ENCODE results near the gene MSI1.

Gene MSI1

DNA sequence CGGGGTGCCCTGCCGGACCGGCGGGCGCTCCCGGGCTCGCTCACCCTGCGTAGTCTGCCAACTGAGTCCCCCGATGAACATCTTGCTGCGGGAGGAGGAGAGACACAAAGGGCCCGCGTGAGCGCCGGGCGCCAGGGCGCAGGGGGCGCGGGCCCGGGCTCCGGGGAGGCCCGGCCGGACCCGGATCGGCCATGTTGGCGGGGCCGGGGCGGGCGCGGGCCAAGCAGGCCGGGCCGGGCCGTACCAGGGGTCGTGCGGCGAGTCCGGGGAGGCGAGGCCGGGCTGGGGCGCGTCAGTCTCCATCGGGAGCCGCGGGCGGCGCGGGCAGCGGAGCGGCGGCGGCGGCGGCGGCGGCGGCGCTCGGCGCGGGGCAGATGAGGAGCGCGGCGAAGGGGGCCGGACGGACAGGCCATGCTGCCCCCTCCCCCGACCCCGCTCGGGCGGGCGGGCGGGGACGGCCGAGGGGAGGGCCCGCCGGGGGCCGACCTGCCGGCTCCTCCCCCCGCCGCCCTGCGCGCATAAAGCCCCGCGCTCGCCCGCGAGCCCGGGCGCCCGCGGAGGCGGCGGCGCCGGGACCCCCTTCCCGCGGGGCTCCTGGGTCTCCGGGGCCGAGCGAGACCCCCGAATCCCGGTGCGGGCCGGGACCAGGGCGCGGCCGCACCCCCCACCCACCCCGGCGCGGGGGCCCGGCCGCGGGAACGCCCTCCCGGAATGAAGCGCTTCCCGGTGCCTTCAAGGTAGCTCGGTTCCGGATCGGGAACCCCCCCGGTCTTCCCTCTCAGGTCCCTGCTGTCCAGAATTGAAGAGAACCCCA is at the start of gene MSI1:
Gene MSI1 (minus strand): TSS at position 376 of the 814 bp plus-strand sequence. CDS start 73 bp downstream, at position 303.
- DNase-seq = no peak

DNA sequence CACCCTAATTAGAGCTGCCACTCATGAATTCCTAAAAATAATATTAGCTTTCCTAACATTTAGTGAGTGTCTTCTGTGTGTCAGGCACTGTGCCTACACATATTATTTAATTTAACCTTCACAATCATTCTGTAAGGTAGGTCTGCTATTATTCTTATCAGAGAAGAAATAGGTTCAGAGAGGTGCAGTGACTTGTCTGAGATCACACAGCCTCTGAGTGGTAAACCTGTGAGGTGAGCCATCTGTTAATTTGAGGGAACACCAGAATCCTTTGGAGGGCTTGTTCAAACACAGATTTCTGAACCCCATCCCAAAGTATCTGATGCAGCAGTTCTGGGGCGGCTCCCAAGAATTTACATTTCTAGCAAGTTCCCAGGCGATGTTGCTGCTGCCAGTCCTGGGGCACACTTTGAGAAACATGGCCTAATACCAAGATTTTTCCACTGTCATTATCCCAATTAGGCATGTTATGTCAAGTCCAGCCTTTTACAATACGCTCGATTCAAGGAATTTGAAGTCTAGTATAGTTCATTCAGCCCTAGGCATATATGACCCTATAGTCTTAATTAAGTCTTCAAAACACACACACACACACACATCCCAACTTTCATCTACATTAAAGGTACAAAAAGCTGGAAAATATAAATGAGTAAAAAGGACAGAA is 49.1 kb upstream of the MSI1 start:
- no peak for DNase-seq

DNA sequence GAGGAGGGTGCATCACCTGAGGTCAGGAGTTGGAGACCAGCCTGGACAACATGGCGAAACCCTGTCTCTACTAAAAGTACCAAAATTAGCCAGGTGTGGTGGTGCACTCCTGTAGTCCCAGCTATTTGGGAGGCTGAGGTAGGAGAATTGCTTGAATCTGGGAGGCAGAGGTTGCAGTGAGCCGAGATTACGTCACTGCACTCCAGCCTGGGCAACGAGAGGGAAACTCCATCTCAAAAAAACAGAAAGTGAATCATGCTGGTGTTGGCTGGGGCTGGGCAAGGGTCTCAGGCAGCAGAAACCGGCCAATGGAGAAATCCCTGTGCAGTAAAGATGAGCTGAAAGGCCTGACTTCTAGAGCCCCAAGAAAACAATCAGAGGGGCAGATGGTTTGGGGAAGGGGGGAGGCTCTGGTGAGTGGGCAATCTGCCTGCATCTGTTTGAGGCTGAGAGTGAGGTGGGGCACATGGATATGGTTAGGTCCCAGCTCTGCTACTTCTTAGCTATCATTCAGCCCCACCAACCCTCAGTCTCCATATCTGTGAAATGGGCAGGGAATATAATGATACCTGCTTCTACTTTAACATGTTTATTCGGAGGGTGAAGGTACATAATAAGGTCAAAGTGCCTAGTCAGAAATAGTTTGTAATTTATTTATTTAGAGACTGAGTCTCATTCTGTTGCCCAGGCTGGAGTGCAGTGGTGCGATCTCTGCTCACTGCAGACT is 47.7 kb upstream of the MSI1 start:
- DNase-seq = no peak

DNA sequence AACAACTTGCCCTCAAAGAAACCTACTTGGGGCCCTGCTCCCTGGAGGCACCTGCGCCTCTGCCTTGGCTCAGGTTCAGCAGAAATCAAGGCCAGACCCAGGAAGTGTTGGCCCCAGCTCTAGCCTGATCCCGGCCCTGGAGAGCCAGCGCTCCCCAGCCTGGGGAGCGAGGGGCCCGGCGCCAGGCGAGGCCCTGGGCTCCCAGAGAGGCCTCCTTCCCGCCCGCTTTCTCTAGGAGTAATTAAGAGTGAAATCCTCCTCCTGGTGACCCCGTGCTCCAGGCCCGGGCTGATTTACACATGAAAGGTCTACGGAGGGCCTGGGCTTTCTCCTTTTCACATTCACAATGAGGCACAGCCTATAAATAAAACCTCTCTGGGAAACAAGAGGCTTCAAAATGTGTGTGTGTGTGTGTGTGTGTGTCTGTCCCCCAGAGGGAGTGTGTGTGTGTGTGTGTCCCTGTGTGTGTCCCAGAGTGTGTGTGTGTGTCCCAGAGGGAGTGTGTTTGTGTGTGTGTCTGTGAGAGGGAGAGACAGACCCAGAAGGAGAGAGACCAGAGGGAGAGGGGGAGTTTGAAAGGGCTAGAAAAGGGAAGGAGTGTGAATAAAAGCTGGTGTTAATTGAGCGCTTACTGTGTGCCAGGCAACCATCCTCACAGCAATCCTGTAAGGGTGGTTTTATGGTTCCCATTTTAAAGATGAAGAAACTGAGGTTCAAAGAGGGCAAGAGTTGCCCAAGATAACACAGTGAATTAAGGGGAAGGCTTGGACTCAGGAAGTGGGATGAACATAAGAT is 45.1 kb upstream of the MSI1 start:
- no peak for DNase-seq

DNA sequence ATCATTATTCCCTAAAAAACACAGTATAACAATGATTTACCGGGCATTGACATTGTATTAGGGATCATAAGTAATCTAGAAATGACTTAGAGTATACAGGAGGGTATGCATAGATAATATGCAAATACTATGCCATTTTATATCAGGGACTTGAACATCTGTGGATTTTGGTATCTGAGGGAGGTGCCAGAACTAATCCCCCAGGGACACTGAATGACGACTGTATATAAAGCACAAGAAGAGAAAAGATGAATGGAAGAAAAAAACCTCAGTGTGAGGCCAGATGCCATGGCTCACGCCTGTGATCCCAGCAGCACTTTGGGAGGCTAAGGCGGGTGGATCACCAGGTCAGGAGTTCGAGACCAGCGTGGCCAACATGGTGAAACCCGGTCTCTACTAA is 43.5 kb upstream of the MSI1 start:
- no peak for DNase-seq

DNA sequence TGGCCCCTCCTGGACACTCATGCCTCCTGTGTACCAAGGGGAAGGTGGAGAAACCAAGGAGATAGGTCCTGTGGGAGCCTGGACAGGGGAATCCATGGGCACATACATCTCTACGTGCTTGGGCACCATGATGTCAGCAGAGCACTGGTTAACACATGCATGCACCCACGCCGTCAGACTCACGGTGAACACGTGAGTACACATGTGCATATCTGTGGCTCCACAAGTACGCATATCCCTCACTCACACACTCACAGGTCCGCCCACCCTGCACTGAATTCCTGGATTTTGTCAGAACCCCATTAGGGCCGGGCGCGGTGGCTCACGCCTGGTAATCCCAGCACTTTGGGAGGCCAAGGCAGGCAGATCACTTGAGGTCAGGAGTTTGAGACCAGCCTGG is 39.8 kb upstream of the MSI1 start:
- no peak for DNase-seq

DNA sequence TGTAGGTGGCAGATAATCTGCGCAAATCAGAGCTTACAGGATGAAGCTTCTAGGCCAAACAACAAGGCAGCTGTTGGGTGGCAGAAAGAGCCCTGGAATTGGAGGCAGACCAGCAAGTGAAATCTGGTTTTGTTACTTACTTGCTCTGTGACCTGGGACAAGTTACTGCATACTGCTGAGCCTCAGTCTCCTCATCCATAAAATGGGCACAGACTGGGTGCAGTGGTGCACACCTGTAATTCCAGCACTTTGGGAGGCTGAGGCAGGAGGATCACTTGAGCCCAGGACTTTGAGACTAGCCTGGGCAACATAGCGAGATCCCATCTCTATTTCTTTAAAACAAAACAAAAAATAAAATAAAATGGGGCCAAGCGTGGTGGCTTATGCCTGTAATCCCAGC is 37.6 kb upstream of the MSI1 start:
- no peak for DNase-seq

DNA sequence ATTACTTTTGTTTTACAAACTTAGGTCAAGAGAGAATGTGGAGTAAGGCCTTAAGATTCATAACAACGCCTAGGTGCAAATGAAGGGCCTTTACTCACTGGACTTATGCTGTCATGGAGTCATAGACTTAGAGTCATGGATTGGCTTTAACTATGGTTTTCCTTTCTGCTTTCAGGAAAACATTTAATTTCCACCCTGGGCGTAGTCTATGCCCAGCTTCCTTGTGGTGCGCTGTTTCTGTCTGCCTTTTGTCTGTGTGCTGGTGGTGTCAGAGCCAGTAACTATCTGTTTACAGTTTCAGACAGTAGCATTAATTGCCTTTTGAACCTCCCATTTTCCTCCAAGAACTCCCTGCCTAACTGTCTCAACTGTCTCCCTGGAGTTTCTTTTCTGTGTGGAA is 37.1 kb upstream of the MSI1 start:
- DNase-seq = no peak

DNA sequence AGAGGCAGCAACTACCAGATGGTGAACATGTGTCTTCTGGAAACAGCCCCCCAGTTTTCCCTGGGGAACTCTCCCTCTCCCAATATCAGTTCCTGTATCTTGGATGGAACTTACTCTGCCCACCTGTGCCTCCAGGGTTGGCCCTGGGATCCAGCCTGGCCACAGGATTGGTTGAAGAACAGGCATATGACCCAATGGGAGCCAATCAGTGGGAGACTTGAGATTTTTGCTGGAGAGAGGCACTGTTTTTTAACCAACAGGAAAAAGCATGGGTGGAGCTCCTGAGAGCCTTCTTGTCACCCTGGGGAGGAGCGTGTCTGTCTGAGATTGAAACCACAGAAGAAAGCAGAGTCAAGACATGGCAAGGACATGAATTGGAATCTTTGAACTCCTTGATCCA is 35.3 kb upstream of the MSI1 start:
- DNase-seq = no peak

DNA sequence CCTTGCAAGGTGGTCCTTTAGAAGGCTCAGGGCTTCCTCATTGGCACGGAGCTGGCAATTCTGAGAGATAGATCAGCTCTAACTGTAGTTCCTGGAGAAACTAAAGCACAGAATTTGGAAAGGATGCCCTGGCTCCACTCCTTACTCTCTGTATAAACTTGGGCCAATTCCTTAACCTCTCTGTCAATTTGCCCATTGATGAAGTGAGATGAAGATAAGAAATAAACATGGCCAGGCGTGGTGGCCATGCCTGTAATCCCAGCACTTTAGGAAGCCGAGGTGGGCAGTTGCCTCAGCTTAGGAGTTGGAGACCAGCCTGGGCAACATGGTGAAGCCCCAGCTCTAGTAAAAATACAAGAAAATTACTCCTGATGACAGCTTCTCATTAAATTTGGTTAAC is 34.9 kb upstream of the MSI1 start:
- DNase-seq = no peak

DNA sequence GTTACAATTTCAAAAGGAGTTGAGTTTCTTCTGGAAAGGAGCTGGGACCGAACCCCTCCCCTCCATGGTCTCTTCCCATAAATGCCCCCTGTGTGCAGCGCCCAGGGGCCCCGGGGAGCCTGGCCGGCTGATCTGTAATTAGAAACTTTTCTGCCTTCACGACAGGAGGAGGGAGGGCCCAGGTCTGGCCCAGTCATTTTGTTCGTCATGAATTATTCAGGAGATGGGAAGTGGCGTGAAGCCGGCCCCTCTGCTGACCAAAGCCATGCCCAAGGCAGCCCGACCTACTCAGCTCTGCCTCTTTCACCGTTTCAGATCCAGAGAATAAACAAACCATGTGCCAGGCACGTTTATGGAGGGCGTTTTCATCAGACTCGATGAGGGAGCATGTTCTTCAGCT is 33.3 kb upstream of the MSI1 start:
- DNase-seq = no peak

DNA sequence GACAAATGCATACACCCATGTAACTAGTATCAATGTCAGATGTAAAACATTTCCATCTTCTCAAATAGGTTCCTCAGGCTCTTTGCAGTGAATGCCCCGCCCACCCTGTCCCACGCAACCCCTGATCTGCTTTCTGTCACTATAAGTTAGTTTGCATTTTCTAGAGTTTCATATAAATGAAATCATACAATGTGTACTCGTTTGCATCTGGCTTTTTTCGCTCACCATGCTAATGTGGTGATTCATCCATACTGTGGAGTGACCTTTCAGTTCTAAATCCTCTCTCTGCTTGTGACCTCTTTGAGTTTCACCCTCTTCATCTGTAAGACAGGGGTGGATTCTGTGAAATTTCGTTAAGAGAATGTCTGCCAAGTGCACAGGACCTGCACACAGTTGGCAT is 30.6 kb upstream of the MSI1 start:
- DNase-seq = no peak

DNA sequence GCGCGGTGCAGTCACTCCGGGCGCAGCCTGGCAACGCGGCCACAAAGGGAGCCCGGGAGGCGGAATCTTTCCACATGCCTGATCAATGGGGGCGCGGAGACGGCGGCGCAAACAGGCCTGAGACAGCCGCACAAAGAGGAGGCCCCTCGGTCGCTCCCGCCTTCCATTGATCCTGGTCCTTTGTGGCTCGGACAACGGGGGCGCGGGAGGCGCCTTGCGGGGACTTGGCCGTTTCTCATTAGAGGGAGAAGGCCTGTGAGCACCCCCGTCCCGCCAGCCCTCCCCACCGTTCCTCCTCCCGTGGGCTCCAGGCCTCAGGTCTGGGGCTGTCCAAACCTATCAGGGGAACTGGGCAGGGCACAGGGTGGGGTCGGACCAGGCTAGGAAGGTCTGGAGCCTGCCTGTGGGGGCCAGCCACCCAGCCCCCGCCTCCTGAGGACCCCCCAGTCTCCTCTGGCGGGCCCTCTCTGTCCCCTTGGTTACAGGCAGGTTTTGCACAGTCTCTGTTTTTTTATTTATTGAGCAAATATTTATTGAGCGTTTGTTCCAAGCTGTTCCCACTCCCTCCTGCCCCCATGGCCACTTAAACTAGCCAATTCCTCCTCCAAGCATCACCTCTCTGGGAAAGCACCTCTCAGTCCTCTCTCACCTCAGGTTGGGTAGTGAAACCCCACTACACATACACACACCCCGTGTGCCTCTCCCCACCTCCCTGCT is 29.0 kb upstream of the MSI1 start:
- peak; percentile 39 for DNase-seq

DNA sequence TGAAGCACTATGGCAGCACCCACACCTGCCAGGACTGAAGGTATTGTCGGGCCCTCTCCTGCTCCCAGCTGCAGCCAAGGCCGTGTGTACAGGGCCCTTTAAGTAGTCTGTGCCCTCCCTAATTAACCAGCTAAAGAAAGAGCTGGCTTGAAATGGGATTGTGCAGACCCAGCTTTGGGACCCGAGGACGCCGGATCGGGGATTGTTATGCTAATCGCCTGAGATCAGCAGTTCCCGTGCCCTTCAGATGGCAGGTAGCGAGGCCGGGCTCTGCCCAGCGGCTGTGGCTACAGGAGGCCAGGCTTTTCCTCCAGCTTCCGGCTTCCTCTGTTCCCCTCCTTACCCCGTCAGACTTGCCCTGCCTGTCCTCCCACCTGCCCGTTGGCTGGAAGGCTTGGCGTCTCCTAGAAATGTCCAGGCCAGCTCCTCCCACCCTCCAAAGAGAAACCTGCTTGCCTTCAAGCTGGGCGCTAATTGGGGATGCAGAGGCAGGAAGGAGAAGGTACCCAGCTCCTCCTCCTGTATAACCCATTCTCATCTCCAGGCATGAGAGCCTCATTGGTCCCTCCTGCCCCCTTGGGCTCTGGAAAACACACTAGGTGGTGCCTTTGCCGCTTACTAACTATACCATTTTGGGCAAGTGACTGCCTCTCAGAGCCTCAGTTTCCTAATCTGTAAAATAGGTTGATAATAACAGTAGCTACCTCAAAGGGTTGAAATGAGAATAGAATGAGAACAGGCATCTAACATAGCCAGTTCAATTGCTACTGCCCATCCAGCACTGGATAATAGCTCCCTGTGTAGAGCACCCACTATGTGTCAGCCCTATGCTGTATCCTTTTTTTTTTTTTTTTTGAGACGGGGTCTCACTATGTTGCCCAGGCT is 25.8 kb upstream of the MSI1 start:
- no peak for DNase-seq

DNA sequence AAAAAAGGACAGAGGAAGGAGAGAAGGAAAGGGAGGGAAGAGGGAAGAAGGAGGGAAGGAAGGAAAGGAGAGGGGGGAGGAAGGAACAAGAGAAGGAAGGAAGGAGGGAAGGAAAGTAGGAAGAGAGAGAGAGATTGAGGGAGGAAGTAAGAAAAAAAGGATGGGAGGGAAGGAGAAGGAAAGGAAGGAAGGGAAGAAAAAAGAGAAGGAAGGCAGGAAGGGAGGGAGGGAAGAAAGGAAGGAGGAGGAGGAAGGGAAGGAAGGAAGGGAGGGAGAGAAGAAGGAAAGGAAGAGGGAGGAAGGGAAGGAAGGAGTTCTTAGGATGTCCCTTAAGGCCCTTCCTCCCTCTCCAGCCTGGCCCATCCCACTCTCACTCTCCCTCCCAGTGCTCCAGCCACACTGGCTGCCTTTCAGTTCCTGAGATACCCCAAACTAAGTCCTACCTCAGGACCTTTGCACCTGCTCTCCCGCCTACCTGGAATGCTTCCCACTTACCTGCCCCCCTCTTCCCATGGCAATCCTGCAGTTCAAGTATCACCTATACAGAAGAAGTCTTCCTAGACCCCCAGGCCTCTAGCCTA is 21.7 kb upstream of the MSI1 start:
- no peak for DNase-seq

DNA sequence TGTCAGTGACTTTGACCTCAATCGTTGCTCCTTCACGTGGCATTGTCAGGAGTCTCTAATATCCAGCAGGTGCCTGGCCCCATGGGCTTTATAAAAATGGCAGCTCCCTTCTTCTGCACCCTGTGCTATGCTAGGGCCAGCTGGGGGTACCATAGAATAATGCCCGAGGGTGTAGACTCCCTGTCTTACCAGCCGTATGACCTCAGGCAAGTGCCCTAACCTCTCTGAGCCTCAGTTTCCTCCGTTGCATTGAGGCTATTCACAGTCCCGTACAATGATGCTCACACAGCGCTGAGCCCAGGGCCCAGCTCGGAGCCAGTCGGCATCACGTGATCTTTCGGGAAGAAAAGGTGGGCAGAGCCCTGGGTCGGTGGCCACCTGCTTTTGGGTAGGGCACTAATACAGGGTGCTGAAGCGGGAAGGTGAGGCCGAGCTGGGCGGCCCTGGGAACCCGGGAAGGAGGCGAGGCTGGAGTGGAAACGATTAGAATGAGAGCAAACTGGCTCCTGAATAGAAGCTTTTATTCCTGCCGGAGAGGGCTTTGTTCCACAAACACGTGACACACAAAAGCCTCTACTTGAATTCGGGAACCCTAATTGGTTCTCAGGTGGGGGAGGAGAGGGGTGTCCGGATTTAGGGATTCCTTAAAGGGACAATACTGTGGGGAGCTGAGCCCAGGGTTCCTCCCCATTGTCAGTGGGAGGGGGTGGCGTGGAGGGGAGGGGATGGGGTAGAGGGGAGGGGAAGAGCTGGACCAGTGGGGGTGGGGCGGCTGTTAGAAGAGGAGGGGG is 19.9 kb upstream of the MSI1 start:
- no peak for DNase-seq

DNA sequence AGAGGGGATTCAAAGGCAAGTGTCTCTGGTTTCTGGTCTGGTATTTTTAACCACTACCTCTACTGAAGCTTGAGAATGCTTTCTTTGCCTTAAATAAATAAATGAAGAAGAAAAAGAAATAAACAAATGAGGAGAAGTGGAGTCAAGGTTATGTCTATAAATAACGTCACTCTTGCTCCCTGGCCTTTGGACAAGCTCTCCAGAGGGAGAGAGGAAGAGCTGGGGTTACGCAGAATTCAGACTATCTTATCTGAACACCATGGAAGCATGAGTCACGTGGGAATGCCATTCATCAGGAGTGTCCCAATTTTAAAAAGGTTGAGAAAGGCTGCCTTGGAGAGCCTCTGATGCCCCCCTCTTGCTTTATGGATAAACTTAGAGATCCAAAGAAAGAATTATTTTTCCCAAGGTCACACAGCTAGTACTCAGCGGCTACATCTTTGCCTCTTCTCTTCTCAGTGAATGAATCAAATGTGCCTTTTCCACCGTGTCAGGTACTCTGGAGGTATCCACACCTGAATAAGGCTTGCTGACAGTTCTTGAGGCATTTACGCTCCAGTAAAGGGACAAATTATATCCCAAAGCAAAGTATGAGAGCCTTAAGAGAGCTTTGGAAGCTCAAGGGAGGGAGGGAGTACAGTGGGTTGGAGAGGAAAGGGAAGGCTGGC is 12.9 kb upstream of the MSI1 start:
- DNase-seq = no peak

DNA sequence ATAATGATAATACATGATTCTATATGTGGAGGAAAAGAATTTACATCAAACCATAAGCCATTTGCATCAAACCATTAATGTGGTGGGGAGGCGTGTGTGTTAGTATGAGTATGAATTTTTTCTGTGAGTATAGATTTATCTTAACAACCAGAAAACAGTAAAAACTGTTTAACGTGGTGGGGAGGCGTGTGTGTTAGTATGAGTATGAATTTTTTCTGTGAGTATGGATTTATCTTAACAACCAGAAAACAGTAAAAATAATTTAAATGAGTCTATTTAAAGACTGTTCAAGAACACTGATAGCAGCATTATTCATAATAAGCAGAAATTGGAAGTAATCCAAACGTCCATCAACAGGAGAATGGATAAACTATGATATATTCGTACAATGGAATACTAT is 9.1 kb upstream of the MSI1 start:
- no peak for DNase-seq

DNA sequence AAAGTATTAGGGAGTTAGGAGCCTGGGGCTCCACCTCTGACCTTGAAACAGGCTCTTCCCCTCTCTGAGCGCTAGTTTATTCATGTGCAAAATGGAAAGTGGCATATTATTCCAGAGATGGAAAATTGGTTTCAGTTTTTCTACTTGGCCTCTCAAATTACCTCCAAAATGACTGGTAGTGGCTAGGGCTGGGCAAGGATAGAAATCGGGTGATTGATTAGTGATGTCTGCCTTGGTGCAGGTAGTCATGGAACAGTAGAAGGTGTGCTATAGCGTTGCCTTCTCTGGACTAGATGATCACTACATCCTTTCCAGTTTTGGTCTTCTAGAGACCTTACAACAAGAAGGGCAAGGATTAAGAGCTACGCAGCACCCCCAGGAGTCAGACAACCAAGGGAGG is 8.6 kb upstream of the MSI1 start:
- DNase-seq = no peak

Data from 8988T (cell line).